Measurements from ENCODE around the gene TEDDM1. TPM values are rescaled to one million over a fixed set of nuclear protein-coding genes. Genes with fewer than 3 reads are reported as not detected.

Gene TEDDM1
- total and polyA plus RNA-seq, 10 donors, result not detected

DNA sequence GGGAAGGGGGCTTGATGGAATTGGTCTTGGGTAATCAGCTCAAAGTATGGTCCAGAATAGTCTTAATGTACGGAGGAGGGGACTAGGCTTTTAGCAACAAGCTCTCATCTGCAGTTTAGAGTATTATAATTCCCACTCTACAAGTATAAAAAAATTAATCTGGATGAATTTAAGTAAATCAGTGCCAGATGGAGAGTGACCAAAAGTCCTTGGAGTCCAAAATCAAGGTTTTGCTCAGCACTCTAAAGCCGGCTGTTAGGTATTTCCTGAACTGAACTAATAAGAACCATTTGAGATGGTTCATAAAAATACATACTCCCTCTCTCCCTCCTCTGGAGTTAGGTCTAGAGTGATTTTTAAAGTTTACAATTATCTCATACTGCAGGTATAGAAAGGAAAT lies 32.5 kb downstream of the TEDDM1 start:
- DNase-seq, result no peak
- no peaks in the 10 kb centered on the region for H3K9me3 ChIP-seq
- WGBS, 5 donors, result 66 to 85% (median 74%) methylated on average over 2 of the region's 2 CpGs
- H3K27ac ChIP-seq, result no peak overlapping the region
- H3K36me3 ChIP-seq, result no peaks in the 10 kb centered on the region
- intact Hi-C loops (cut with DNase I; ENCODE audit: low total_unique reads), result no loop called here
- H3K4me1 ChIP-seq, result peaks cover 0 to 9% (median 0%) of the 10 kb centered on the region in 6 donors
- H3K4me3 ChIP-seq, result no peak overlapping the region
- TF ChIP-seq POLR2AphosphoS5 (IDR thresholded peaks at IDR 0.05) (no peak), POLR2A (IDR thresholded peaks at IDR 0.05) (no peak)
- TF ChIP-seq, protein P1, sequence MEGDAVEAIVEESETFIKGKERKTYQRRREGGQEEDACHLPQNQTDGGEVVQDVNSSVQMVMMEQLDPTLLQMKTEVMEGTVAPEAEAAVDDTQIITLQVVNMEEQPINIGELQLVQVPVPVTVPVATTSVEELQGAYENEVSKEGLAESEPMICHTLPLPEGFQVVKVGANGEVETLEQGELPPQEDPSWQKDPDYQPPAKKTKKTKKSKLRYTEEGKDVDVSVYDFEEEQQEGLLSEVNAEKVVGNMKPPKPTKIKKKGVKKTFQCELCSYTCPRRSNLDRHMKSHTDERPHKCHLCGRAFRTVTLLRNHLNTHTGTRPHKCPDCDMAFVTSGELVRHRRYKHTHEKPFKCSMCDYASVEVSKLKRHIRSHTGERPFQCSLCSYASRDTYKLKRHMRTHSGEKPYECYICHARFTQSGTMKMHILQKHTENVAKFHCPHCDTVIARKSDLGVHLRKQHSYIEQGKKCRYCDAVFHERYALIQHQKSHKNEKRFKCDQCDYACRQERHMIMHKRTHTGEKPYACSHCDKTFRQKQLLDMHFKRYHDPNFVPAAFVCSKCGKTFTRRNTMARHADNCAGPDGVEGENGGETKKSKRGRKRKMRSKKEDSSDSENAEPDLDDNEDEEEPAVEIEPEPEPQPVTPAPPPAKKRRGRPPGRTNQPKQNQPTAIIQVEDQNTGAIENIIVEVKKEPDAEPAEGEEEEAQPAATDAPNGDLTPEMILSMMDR (IDR thresholded peaks at IDR 0.05 in 8 of 11, conservative IDR thresholded peaks at IDR 0.05 in 3 of 11), result no peak
- no peaks in the 10 kb centered on the region for H3K27me3 ChIP-seq (replicated peaks in 1 of 7)

DNA sequence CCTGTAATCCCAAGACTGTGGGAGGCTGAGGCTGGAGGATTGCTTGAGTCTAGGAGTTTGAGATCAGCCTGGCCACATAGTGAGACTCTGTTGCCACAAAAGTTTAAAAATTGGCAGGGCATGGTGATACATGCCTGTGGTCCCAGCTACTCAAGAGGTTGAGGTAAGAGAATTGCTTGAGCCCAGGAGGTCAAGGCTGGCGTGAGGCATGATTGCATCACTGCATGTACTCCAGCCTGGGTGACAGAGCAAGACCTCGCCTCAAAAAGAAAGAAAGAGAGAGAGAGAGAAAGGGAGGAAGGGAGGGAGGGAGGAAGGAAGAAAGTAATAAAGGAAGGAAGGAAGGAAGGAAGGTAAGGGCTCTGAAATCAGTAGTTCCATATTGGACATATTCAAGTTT lies 33.9 kb downstream of the TEDDM1 start:
- intact Hi-C loops (cut with DNase I; ENCODE audit: low total_unique reads), result no loop called here
- no peak for TF ChIP-seq POLR2AphosphoS5 (IDR thresholded peaks at IDR 0.05)
- TF ChIP-seq, protein P1 (IDR thresholded peaks at IDR 0.05 in 8 of 11, conservative IDR thresholded peaks at IDR 0.05 in 3 of 11), result no peak
- no peak for TF ChIP-seq POLR2A (IDR thresholded peaks at IDR 0.05)
- Histone ChIP-seq H3K27me3 (replicated peaks in 1 of 7) (no peaks in the 10 kb centered on the region), H3K9me3 (no peaks in the 10 kb centered on the region), H3K4me1 (peaks cover 0 to 9% (median 0%) of the 10 kb centered on the region in 6 donors), H3K36me3 (no peaks in the 10 kb centered on the region), H3K27ac (no peak overlapping the region), H3K4me3 (no peak overlapping the region)
- WGBS, 5 donors, result 69 to 90% (median 83%) methylated on average over 2 of the region's 2 CpGs
- no peak for DNase-seq

GRCh38 chr1:182359645-182360044 lies 40.8 kb downstream of the TEDDM1 start:
- no peaks in the 10 kb centered on the region for H3K4me1 ChIP-seq
- DNase-seq, result no peak
- intact Hi-C loops (cut with DNase I; ENCODE audit: low total_unique reads), result no loop called here
- H3K27ac ChIP-seq, result no peak overlapping the region
- no peaks in the 10 kb centered on the region for H3K27me3 ChIP-seq (replicated peaks in 1 of 7)
- no peaks in the 10 kb centered on the region for H3K36me3 ChIP-seq
- H3K4me3 ChIP-seq, result no peak overlapping the region
- WGBS, 5 donors, result 59 to 69% (median 65%) methylated on average over 7 of the region's 7 CpGs
- no peak for TF ChIP-seq POLR2AphosphoS5 (IDR thresholded peaks at IDR 0.05)
- TF ChIP-seq, protein P1 (IDR thresholded peaks at IDR 0.05 in 8 of 11, conservative IDR thresholded peaks at IDR 0.05 in 3 of 11), result no peak
- TF ChIP-seq POLR2A (IDR thresholded peaks at IDR 0.05), result no peak
- H3K9me3 ChIP-seq, result no peaks in the 10 kb centered on the region

- WGBS, 5 donors, result 79 to 90% (median 89%) methylated on average over 4 of the region's 4 CpGs
- intact Hi-C loops (cut with DNase I; ENCODE audit: low total_unique reads), result no loop called here
- DNase-seq, result no peak
- Histone ChIP-seq H3K4me3 (no peak overlapping the region), H3K36me3 (no peaks in the 10 kb centered on the region), H3K4me1 (no peaks in the 10 kb centered on the region), H3K27me3 (replicated peaks in 1 of 7) (no peaks in the 10 kb centered on the region), H3K9me3 (no peaks in the 10 kb centered on the region), H3K27ac (no peak overlapping the region)
- TF ChIP-seq, protein P1 (IDR thresholded peaks at IDR 0.05 in 8 of 11, conservative IDR thresholded peaks at IDR 0.05 in 3 of 11), result no peak
- TF ChIP-seq POLR2A (IDR thresholded peaks at IDR 0.05), result no peak
- no peak for TF ChIP-seq POLR2AphosphoS5 (IDR thresholded peaks at IDR 0.05)
These were observed 42.6 kb downstream of the TEDDM1 start for GRCh38 chr1:182357913-182358312.
